NCI-H446 treated with DMSO at 0.1 percent for 48 hours (cell line): ENCODE measurements around the gene TBX5.

ENCODE experiments used
- DNase-seq: peaks from one replicate; lab custom pipeline; 2025; lab: John Stamatoyannopoulos, UW

TBX5 gene

GRCh38 chr12:114404926-114405518 lies 922 bp downstream of the TBX5 start:
- no peak for DNase-seq

DNA sequence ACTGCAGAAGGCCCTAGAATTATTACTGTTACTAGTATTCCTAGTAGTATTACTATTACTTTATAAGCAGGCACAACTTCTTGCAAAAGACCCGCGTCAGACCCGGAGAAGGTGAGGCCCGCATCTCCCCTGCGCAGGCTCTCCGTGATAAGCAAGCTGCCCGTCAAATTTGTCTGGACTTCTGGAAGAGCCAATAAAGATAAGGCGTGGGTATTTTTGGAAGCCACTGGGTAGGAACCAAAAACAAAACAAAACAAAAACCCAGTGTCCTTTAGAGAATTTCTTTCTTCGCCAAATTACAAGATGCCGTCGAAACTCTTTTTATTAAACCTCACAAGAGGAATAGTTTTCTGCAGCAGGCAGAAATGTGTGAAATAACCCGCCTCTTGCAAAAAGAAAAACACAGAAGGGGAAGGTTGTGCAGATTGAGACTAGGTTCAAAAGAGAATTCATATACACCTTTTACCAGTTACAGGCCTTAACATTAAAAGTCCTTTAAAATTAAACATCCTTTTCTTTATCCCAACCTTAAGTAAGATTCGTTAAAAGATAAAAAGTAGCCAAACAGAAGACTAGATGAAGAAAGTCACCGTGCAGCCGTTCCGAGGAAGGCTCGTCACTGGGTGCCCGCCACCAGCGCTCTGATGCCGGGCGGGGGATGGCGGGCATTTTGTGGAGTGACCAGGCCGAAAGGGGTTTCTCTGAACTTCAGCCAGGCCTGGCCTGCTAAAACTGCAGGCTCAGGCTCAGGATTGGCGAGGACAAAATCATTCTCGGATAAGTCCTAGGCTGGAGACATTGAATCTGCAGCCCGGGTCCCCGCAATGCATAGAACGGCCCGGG lies 1.6 kb downstream of the TBX5 start:
- DNase-seq: no peak

DNA sequence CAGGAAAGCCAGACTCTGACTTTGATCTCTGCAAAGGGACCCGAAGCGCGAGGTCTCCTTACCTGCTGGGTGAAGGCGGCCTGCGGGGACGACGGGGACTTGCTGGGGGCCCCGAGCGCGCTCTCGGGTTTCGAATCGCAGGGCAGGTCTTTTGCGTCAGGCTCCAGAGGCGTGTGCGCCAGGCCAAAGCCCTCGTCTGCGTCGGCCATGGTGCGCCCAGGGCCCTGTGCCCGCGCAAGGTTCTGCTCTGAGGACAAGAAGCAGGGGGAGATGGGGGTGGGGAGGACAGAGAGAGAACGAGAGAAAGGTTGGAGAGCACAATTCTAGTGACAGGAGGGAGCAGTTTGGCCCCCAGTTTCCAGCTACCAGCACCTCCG lies 2.3 kb downstream of the TBX5 start:
- no peak for DNase-seq

- DNase-seq: no peak
Observed at GRCh38 chr12:114403011-114403689, 2.8 kb downstream of the TBX5 start.

DNA sequence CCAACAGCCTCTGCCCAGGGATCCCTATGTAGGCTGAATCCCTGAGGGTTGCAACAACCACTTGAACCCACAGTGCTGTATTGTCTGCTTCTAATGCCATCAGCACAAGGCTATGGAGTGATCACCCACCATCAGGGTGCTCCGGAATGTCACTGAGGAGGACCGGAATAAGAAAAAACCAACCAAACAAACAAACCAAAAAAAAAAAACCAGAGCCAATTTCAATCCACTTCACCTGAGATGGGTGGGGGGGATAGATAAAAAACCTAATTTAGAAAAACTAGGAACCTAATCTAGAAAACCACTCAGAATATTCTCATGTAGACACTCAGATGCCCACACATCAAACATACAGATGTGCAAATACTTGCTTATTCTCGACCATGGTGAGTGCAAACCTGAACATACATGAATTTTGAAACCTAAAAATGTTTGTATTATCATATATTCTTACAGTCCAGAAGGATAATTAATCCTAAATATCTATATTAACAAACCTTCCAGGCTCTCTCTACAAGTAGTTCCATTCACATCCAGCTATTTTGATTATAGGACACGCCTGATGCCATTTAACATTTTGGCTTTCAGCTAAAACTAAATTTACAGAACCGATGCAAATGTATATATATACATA lies 3.7 kb downstream of the TBX5 start:
- no peak for DNase-seq

DNA sequence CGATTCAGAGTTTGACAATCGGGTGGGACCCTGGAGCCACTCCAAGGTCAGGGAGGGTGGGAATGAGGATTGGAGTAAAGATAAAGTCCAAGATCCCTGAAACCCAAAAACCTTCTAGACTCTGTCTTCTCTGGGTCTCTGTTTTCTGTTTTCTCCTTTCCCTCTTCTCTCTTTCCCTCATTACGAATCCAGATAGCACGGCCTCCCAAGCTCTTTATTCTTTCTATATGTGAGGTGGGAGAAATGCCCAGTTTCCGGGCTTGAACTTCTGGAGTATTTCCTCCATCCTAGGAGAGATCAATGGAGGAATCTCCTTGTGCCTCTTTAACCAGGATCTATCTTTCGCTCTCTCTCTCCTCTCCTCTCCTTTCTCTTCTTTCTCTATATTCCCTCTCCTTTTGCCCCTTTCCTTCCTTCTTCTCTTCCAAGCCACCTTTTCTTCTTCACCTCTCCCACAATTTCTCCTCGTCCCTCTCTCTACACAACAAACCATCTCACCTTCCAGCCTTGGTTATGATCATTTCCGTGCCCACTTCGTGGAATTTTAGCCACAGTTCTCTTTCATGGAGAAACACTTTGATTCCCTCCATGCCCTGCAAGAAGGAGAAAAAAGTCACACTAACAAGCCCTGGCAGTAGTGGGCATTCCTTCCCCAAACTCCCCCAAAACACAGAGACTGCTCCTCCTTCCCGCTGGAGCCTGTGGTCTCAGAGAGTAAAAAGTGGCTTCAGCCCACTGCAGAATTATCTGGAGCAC lies 4.4 kb downstream of the TBX5 start:
- no peak for DNase-seq

- no peak for DNase-seq
Observed at GRCh38 chr12:114400925-114401324, 5.0 kb downstream of the TBX5 start.

DNA sequence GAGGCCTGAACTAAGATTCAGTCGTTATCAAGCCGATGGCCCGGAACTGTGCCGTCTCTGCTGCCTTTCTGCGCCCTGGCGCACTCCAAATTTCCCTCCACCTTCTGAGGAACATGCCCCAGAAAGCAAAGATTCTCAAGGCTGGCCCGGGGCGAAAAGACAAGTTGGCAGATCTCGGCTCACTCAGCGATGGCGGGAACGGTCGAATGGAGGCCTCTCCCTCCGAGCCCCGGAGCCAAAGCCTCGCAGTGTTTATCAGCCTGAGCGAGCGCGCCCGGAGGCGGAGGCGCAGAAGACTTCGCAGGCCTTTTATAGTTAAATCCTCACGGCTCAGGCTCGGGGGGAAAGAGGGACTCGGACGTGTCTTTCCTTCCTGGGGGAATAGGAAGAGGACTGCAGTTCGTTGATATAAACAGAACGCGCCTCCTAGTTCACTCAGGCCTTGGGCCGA lies 5.6 kb downstream of the TBX5 start:
- DNase-seq: no peak

DNA sequence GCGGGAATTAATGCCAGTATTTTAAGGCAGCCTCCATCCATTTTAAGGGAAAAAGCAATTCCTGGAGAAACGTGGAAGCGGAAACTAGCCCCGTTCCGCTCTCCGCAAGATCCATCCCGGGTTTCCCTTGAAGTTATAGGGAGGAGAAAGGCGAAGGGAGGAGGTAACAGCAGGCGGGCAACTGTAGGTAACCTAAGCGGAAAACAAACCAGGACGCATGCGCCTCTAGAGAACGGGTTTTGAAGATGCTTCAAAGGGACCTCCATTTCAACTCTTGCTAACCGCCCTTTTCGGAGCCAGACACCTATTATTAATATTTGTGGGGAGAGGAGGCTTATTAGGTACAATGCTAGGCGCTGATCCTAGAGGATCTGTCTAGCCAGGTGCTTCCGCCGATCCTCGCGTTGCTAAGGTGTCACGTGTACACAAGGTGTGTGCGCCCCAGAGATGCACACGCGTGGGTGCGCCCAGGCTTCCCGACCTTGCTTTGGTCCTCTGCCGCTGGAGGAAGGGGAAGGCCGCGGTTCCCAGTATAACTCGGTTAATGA lies 6.2 kb downstream of the TBX5 start:
- no peak for DNase-seq

- DNase-seq: no peak
Observed at GRCh38 chr12:114397978-114398881, 7.7 kb downstream of the TBX5 start.

DNA sequence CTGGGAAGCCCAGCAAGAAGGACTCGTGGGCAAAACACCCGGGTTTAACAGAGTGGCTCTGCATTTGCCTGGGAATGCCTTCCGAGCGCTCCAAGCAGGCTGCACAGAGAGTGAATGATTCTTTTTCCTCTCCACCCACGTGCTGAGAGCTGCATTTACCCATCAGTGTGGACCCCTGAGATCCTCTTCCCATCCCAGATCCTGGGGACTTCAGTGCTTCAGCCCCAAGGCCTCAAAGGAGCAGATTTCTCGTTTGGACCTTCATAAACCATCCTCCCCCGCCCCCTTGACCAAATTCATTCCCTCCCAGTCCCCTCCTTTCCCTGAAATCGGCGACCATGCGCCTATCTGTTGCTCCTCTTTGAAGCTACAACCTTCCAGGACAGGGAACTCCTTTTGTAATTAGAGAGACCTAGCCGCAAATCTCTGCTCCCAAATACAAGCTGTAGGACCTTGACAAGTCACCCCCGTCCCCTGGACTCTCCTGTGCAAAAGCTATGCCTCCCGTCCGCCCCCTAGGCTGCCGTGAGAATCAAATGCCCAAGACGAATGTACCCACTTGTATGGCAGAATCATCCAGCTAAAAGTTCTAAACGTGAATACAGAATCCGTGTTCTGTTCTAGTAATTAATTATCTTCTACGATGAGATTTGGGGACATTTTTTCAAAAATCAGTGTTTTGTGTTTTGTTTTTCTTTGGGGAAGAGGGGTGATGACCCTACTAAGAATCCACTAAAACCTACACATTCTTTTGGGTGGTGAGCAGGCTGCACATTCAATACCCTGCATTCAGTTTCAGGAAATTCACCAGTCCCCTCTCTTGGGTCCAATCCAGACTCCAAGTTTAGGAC lies 8.8 kb downstream of the TBX5 start:
- DNase-seq: no peak

DNA sequence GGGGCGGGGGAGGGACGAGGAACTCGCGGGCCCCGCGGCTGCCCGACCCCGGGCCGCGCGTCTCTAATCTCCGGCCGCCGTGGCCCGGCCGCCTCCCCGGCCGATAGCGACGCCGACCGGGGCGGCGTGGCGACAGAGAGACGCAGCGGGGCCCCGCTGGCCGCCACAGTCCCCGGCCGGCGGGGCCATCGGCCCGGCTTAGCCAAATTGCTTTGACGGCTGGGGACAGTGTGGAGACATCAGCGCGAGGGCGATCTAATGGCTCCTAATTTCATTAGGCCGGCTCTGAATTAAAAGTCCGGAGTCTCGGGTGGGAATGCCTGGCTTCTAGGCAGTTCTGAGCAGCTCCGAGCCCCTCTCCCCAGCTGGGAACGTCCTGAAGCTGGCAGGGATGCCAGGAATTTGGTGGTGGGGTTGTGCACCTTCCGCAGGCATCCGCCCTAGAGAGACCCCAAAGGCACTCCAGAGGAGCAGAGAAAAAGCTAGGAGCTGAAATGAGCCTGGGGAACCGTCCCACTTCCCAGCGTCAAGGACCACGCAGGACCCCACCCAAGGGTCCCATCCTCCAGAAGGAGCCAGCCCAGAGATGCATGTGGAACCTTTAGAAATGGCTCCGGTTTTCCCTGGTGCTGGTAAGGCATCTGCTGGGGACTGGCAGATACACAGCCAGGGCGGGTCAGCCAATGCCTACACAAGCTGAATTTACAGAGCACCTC lies 9.6 kb downstream of the TBX5 start:
- DNase-seq: no peak

DNA sequence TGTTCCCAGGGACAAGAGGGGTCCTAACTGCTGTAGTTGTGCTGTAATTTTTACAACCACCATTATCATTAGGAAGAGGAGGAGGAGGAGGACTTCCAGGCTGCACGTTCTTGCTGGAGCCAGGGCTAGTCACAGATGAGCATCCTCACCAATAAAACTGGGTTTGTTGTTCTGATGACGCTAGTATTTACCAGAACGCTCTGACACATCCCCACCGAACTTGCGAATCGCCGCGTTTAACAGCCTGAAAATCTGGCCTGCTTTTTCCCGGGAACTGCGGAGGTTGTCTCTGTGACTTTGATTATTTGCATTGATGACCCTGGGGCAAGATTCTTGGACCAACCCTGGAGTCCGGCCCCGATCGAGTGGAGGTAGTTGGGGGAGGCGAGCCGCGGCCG lies 10.2 kb downstream of the TBX5 start:
- no peak for DNase-seq

DNA sequence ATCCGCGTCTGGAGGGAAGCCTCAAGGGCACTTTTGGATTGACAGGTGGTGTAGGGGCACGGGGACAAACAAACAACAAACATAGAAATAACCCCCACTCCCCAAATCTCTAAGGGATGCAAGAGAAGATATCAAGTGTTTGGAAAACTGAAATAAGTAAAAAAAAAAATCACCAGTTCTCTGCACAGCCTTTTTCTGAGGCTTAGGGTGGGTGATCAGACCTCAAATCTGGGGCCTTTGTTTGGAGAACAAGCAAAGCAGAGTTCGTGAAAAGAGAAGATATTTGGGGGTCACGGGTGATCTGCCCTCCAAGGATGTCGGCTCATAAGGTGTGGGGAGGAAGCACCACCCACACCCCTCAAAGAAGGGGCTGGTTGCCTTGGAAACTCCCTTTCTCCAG lies 10.7 kb downstream of the TBX5 start:
- no peak for DNase-seq

GRCh38 chr12:114393569-114393968 lies 12.4 kb downstream of the TBX5 start:
- no peak for DNase-seq

GRCh38 chr12:114392909-114393308 lies 13.0 kb downstream of the TBX5 start:
- no peak for DNase-seq

DNA sequence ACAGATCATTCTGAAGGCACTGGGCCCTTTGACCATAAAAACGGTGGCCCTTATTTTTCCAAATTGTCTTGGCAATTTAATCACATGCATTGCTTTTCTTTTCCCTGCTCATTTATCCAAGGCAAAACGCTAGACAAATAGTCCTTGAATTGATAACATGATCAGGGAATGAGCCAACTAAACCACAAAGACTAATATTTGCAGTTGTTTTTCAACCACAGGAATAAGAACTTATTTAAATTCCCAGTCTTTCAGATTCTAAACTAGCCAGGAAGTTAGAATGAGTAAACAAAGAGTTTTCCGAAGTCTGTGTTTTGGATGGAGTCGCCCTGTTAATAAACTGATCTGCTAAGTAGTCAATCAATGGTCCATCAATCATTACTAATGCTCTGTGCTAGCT lies 14.9 kb downstream of the TBX5 start:
- DNase-seq: no peak

DNA sequence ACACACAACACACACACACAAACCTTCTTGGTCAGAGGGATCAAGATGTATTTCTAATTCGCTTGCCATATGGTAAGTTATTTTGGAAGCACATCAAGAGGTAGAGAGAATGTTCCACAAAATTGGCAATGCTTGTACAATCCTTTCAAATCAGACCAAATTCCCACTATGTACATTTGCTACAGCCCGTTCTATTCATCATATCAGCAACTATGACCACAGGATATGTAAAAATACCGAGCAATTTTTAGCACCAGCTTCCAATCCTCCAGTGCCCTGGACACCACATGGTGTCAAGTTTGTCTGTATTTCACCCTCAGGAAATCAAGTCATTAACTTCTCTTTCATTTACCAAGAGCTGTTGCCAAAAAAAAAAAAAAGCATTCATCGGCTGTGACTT lies 21.2 kb downstream of the TBX5 start:
- DNase-seq: no peak

DNA sequence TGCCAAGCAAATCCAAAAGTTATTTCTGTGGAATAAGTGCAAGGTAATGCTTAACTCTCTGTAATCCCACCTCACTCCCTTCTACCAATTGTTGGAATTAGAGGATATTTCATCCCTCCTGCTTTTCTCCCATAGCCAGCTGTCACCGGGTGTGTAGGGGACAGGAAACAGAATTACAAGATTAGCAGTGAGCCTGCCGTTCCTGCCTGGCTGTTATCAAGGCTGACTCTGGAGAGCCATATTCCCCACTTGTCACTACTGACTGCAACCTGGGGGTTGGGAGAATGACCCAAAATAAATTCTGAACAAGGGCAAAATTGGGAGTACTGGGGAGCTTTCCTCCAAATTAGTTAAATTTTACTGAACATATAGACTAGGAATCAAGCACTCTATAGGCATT lies 24.8 kb downstream of the TBX5 start:
- DNase-seq: no peak
